ENCODE measurements around the gene BAHCC1.

DNA sequence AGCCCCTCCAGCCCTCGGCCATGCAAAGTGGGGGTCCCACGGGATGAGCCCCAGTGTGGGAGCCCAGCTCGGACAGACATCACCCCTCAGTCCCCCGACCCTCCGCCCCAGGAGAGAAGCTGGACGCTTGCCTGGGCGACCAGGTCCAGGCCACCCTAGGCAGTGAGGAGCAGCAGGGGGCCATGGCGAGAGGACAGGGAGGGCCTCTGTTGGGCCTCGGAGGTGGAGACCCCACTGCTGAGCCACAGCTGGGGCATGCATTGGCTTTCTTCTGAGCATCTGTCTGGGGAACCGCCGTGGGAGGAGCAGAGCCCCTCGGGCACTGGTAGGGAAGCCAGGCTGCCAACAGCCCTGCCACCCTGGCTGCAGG, 104.3 kb downstream of the BAHCC1 start:
- TF ChIP-seq ZFP30 (CRISPR knock-in tag; IDR thresholded peaks at IDR 0.05) (no peak), CREB5 (CRISPR knock-in tag; IDR thresholded peaks at IDR 0.05; ENCODE audit: low read depth) (no peak), CSDC2 (CRISPR knock-in tag; IDR thresholded peaks at IDR 0.05) (no peak), OSR1 (CRISPR knock-in tag; IDR thresholded peaks at IDR 0.05) (no peak)

All from SK-N-SH treated with all-trans-retinoic acid at 6 μM for 48 hours (cell line).